ENCODE measurements around the gene IGFALS.

IGFALS gene

GRCh38 chr16:1793578-1794220, at the start of gene IGFALS:
TSS of gene IGFALS (minus strand) at chr16:1793705. CDS start at chr16:1793652, 53 bp downstream.
- no peak for DNase-seq

- no peak for DNase-seq
Measured at GRCh38 chr16:1839554-1839953, 46.0 kb upstream of the IGFALS start.

- DNase-seq, result no peak
Measured at GRCh38 chr16:1834096-1834495, 40.6 kb upstream of the IGFALS start.

GRCh38 chr16:1832838-1833454, 39.4 kb upstream of the IGFALS start:
- peak; percentile 96 for DNase-seq

GRCh38 chr16:1831186-1832075, 37.9 kb upstream of the IGFALS start:
- no peak for DNase-seq

- no peak for DNase-seq
Measured at GRCh38 chr16:1830213-1830612, 36.7 kb upstream of the IGFALS start.

GRCh38 chr16:1828645-1829410, 35.3 kb upstream of the IGFALS start:
- peak; percentile 46 for DNase-seq

GRCh38 chr16:1826691-1827573, 33.4 kb upstream of the IGFALS start, which contains the start of the genes FAHD1 and HAGH:
TSS of gene FAHD1 (plus strand) at chr16:1827206. CDS start at chr16:1827239, 33 bp downstream.
TSS of gene HAGH (minus strand) at chr16:1826825. CDS start at chr16:1826787, 38 bp downstream.
- DNase-seq, result peak; percentile 95

GRCh38 chr16:1825864-1826690, 32.6 kb upstream of the IGFALS start:
- peak; percentile 76 for DNase-seq

- no peak for DNase-seq
Measured at GRCh38 chr16:1825381-1825863, 31.9 kb upstream of the IGFALS start.

- peak; percentile 94 for DNase-seq
Measured at GRCh38 chr16:1823821-1824220, 30.3 kb upstream of the IGFALS start.

- DNase-seq, result no peak
Measured at GRCh38 chr16:1822801-1823200, 29.3 kb upstream of the IGFALS start.

GRCh38 chr16:1821861-1822611, 28.5 kb upstream of the IGFALS start:
- DNase-seq, result no peak

GRCh38 chr16:1820946-1821290, 27.4 kb upstream of the IGFALS start:
- no peak for DNase-seq

- DNase-seq, result peak; percentile 98
Measured at GRCh38 chr16:1820096-1820945, 26.8 kb upstream of the IGFALS start.

GRCh38 chr16:1819611-1820010, 26.1 kb upstream of the IGFALS start:
- no peak for DNase-seq

- DNase-seq, result no peak
Measured at GRCh38 chr16:1818873-1819525, 25.5 kb upstream of the IGFALS start.

GRCh38 chr16:1818204-1818872, 24.8 kb upstream of the IGFALS start:
- DNase-seq, result no peak
